HG03064 (cell line): ENCODE results near the gene SLC8B1.
"Not testable (repeated sequence)": the region's sequence is repeated elsewhere in the genome, so short reads cannot be mapped to it uniquely, and the experiment has no call there.

ENCODE experiments used
- ATAC-seq: cut with Tn5 transposase; IDR thresholded peaks from one replicate; pipeline ENCODE4 v1.9.1; 2021; ENCODE audit warnings: low read depth; ENCODE audit not compliant: unreplicated experiment

SLC8B1 gene

DNA sequence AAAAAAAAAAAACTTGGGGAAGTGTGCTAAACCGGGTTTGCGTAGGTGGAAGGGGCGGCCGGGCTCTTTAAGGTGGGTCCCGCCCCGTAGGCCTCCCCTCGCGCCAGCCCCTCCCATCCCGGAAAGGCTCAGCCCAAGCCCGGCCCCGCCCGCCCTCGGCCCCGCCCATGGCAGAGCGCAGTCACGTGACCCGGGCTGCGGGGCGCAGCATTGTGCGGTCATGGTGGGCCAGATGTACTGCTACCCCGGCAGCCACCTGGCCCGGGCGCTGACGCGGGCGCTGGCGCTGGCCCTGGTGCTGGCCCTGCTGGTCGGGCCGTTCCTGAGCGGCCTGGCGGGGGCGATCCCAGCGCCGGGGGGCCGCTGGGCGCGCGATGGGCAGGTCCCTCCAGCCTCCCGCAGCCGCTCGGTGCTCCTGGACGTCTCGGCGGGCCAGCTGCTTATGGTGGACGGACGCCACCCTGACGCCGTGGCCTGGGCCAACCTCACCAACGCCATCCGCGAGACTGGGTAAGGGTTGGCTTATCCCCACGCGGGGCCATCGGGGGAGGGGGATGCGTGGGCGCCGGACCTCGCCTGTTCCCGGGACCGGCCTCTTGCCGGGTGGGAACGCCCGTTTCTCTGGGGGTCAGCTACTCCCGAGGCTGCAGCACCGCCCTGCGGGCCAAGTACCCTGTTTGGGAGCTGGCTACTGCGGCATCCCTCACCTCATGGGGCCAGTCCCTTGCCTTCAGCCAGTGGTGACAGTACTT, 23.6 kb upstream of the SLC8B1 start, which contains the start of gene PLBD2:
TSS of gene PLBD2 (plus strand) at position 207 of the 752 bp plus-strand sequence. CDS start at position 221, 14 bp downstream.
- peak; percentile 87 for ATAC-seq

DNA sequence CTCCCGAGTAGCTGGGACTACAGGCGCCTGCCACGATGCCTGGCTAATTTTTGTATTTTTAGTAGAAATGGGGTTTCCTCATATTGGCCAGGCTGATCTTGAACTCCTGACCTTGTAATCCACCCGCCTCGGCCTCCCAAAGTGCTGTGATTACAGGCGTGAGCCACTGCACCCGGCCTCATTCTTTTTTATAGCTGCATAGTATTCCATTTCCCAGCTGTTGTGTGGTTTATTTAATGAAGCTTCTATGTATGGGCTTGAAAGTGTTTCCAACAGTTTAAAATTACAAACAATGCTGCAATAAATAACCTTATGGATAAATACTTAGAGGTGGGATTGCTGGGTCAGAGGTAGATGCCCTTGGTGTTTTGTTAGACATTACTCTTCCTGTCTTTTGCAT, 19.3 kb upstream of the SLC8B1 start:
- not testable (repeated sequence) for ATAC-seq

DNA sequence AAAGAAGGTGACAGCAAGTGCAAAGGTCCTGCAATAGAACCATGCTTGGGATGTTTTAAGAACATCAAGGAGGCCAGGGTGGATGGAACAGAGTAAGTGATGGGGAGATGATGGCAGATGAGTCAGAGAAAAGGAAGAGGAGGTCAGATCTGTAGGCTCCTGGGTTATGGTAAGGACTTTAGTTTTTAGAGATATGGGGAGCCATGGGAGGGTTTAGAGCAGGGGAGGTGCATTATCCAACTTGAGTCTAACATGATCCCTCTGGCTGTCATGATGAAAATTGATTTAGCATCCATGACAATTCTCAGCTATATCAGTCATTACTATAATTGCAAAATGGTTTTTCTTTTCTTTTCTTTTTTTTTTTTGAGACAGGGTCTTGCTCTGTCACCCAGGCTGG, 16.2 kb upstream of the SLC8B1 start:
- no peak for ATAC-seq

DNA sequence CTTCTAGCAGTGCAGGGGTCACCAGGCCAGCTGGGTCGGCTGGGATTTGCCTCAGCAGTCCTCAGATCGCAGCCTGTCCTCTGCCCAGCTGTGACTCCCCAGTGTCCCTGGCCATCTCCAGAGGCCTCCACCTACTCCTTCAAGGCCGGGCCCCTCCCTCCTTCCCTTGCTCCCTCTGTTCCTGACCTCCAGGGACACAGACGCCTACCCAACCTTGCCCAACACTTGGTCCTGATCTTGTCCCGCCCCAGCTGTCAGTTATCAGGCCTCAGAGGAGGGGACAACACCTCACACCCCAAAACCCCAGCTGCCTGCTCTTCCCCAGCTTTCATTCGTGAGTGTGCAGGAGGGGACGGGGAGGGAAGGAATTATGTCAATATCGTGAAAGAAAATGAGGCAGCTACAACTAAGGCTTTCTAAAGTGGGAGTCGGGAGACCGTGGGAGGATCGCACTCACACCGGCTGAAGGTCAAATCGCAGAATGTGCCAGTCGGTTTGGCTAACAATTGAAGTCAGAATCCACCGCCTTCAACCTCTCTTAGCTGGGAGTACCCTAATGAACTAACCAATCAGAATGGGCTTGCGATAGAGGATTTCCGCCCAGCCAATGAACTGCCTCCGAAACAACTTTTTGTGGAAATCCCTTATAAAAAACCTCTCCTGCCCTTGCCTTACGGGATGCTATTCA, 14.1 kb upstream of the SLC8B1 start:
- ATAC-seq, result no peak

DNA sequence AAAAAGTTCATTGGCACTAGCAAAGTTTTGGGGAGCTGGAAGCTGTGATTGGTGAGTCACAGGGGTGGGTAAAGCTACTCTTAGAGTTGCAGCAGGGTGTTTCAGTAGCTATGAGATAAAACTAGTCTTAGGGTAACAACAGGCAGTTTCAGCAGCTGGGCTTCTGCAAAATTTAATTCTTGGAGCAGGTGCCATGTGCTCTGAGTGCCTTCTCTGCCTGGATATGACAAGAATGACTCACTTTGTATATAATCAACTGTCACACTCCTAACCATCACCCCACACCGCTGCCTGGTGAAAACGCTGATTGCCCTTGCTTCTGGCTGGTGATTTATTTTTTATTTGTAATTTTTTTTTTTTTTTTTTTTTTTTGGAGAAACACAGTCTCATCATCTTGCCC, 13.0 kb upstream of the SLC8B1 start:
- no peak for ATAC-seq

DNA sequence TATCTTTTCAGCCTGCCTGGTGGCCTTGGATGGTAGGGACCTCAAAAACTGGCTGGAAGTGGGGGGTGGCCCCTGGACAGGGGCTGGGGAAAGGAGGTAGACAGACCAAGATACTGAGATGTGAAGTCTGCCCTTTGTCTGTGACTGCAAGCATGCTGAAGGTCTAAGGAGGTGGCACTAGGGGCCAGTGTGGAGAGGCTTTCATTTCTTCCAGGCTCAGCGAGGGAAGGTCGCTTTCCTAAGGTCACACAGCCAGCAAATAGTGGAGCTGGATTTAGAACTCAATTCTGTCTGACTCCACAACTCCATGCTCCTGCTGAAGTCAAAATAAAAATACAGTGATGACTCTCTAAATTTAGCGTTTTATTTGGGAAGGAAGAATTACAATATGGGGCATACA, 12.2 kb upstream of the SLC8B1 start:
- ATAC-seq, result no peak

DNA sequence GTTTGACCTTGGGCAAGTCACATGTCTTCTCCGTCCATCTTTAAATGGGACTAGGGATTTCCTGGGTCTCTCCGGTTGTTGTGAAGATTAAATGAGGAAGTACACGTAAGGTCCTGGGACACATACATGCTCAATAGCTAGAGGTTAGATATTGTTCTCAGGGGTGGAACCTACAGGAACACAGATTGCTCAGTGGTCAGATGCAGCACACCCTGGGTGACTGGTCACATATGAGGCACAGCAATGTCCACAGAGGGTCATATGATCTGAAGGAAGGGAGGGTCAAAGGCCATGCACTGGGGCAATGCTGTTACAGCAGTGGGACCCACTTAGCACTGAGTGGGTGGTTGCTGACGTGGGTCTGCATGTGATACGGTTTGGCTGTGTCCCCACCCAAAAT, 11.4 kb upstream of the SLC8B1 start:
- ATAC-seq, result no peak

DNA sequence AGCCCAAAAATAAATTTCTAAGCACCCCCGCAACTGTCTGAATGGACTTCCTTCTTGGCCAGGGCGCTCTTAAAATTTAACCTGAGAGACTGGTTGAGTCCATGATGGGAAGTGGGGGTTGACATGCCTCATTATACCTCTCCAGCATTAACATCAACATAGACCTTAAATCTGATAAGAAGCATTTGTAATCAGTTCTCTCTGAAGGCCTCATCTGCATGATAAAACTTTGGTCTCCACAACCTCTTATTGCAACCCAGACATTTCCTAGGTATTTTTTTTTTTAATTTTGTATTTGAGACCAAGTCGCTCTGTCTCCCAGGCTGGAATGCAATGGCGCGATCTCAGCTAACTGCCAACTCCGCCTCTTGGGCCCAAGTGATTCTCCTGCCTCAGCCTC, 10.4 kb upstream of the SLC8B1 start:
- ATAC-seq, result no peak

DNA sequence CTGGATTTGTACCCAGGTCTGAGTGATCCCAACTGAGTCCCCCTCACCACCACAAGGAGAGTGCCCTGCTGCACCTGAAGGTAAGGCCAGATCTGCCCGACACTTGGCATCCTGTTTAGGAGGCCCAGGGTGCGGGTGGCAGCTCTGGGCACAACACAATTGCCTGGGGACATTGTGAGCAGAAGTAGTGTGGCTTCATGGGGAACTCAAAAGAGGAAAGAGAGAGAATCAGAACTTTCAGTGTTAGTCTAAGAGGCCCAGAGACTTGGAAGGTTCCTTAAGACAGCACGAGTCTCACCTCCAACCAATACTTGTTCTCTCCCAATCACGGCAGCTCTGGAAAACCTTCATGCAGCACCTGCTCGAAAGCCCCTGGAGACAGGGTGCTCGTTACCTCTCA, 6.6 kb upstream of the SLC8B1 start:
- no peak for ATAC-seq

DNA sequence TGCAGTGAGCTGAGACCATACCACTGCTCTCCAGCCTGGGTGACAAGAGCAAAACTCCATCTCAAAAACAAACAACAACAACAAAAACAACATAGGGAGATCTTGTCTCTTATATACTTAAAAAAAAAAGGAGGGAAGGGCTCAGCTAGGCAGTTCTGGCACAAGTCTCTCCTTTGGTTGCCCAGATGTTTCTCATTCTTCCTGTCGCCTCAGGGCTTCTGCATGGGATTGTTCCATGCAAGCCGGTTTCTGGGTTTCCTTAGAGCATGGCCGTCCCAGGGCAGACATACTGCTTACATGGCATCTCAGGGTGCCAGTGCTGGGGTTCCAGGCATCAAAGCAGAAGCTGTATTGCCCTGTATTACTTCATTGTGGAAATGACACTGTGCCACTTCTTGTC, 5.2 kb upstream of the SLC8B1 start:
- no peak for ATAC-seq

DNA sequence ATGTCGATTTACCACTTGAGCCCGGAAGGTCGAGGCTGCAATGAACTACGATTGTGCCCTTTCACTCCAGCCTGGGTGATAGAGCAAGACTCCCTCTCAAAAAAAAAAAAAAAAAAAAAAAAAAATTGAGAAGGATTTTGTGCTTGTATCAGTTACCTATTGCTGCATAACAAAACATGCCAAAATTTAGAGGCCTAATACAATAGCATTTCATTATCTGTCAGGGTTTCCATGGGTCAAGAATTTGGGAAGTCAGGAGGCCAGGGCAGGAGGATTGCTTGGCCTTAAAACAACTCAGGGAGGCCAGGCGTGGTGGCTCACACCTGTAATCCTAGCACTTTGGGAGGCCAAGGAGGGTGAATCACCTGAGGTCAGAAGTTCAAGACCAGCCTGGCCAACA, 4.6 kb upstream of the SLC8B1 start:
- ATAC-seq, result no peak

DNA sequence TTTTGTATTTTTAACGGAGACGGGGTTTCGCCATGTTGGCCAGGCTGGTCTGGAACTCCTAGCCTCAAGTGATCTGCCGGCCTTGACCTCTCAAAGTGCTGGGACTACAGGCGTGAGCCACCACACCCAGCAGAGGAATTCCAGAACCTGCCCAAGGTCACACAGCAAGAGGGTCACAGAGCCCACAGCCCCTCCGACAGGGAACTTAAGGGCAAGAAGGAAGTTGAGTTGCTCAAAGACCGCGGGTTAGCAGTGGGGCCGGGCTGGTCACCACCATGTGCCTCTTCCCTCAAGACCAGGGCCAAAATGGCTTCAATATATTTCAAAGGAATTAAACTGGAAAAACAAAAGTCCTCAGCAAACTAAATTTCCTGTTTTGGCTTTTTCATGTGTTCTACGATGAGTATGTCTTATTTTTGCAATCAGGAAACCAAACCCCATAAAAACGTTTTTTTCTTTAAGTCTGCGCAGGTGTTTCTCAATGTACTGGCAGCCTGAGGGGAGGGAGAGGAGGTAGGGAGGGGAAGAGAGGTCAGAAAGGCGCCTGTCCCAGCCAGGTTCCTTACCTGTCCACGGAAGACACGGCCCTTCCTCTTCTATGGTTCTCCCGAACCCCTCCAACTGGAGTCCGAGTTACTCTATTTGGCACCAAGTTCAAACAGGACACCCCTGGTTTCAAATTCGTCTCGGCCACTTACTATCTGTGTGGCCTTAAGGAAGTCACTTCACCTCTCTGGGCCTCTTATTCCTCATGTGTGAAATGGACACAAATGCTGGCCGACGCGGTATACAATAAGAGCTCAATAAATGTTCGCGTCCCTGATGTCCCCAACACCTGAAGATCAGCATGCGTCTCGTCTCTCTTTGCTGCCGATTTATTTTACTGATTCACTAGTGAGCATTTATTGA, 778 bp downstream of the SLC8B1 start:
- peak; percentile 13 for ATAC-seq

DNA sequence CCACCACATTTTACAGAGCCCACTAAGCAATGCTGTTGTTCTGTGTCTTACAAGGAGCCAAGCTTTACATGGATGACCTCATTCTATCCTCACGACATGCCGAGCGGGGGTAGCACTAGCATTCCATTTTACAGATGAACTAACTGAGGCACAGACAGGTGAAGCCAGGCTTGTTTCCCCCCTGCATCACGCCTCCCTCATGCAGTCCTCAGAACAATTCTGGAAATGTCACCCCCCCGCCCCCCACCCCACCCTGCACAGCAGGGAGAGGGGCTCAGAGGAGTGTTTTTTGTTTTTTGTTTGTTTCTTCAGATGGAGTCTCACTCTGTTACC, 1.5 kb downstream of the SLC8B1 start:
- ATAC-seq, result no peak

DNA sequence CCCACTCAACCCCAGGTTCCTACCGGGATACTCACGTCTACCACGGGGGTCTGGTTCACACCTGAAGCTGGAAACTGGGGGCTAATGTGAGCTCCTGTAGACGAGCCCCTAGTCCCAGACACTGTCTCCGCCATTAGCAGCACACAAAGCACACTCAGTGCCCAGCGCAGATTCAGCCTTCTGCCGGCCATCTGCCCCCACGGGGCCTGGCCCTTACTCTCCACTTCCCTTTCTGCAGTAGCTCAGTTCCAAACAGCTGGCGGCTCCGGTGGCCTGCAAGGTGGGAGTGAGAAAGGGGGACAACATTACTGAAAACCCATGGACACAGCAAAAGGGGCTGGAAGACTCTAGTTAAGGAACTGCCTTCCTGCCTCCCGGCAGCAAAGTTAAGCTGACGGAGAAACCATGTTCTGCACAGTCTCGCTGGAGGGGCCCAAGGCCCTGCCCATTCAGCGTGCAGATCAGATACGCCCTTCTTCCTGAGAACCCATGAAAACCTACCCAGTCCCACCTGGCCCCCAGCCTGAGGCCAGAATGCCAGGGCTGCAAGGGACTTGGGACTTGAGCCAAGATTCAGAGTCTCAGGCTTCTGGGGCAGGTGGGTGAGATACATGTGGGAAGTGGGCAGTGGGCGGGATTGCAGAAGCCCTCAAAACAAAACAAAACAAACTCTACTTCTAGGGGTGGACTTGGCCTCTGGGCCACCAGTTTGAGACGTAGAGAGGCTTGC, 2.1 kb downstream of the SLC8B1 start:
- no peak for ATAC-seq

DNA sequence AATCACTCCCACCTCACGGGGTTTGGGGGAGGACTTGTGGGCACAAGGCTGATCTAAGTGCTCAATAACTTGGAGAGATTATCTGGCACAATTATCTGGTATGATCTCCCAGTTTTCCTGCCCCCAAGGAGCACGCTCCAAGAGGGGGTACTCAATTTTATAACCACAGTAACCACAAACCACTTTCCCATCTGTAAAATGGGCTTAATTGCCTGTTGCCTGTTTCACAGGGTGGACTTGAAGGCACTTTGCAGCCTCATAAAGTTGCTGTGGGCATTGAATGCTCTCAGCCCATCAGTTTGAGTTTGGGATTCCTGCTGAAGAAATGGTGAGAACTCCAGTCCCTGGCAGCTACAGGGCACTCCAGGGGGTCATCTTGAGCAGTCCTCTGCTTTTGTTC, 4.4 kb downstream of the SLC8B1 start:
- ATAC-seq, result no peak

DNA sequence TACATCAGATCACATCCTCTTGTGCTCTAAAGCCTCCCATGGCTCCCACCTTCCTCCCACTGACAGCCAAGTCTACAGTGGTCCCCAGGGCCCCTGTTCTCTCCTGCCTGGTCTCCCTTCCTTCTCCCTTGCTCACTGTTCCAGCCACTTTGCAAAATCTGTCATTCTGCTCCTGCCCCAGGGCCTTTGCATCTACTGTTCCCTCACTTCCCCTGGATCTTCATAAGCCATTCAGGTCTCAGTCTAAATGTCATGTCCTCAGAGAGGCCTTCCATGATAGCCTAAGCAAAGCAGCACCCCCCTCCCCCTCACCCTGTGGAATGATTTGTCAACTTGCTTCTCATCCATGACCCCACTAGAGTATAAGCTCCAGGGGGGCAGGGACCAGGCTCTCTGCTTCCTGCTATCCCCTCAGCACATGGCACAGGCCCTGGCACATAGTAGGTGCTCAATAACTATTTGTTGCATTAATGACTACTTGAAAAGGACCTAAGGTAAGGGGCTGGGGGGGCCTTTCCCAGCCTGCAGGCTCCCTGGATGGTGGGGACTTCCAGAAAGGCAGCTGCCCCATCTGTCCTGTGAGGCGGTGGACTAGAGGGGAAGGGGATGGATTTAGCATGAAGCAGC, 5.0 kb downstream of the SLC8B1 start:
- no peak for ATAC-seq

DNA sequence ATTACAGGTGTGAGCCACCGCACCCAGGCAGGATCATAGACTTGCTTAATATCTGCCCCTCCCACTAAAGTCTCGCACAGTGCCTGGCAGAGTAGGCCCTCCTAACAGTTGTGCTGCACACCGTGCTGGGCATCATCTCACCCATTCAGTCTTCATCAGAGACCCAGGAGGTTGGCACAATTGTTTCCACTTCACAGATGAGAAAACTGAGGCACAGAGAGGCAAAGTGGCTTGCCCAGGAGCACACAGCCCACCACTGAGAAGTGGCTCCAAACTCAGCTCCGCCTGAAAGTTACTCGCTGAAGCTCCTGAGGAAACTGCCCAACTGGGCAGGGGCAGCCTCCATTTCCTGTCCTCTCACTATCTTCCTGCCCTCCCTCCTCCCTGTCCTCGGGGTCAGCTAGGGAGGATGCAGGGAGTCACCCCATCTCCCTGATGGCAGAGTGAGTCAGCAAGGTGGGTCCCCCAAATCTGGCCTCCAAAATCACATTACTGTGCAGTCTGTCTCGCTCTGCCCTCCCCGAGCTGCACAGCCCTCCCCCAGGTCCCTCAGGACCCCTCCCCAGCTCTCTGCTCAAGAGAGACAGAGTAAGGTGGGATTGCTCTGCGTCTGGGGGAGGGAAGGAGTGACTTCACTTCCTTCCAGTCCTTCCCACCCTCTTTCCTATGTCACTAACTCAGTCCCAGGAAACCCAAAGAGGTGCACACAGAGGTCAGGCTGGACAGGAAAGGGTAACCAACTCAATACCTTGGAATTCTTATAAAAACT, 5.7 kb downstream of the SLC8B1 start:
- no peak for ATAC-seq

DNA sequence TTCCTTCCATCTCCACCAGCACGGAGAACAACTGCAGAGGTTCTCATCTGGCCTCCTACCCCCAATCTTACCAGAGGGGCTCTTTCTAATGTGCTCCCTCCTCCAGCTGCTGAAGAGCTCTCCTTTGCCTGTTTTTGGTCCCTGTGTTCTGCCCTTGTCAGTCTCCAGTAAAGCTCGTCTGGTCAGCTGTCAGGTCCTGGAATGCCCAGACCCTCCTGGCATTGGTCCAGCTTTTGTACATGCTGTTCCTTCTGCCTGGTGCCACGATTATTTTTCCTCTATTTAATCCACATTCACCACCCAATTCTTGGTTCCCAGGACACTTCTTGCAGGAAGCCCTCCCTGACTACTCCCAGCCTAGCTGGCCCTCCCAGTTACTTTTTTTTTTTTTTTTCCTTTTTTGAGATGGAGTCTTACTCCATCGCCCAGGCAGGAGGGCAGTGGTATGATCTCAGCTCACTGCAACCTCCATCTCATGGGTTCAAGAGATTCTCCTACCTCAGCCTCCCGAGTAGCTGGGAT, 6.5 kb downstream of the SLC8B1 start:
- ATAC-seq, result no peak

DNA sequence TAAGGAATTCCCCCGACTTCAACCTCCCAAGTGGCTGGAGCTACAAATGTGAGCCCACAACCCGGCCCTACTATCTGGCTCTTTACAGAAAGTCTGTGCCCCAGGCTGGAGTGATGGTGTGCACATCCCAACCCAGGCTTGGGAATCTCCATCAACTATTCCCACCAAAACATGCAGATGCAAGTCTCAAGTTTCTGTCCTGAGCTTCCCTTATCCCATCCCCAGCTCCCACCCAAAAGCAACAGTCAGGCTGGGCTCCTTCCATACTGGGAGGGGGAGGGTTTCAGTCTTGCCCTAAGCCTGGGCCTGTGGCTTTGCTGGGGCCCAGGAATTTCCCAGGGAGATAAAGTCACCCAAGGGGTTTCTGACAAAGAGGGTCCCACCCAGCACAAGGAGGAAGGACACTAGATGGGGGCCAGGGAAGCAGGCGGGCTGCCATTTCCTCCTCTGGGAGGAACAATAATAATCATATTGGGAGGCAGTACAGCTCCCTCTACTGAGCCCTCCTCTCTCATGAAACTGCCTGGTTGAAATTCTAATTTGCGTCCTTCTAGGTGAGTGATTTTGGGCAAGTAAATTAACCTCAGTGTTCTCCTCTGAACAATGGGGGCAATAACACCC, 8.0 kb downstream of the SLC8B1 start:
- no peak for ATAC-seq
